GM18498 (cell line): ENCODE measurements around the gene GZMM.

Source experiments
- ATAC-seq: cut with Tn5 transposase; IDR thresholded peaks from one replicate; pipeline ENCODE4 v1.9.1; 2021; ENCODE audit warnings: mild to moderate bottlenecking, moderate library complexity; ENCODE audit not compliant: unreplicated experiment

GZMM gene

GRCh38 chr19:511101-511851 is 32.6 kb upstream of the GZMM start:
- ATAC-seq: no peak

GRCh38 chr19:512547-513365 is 31.1 kb upstream of the GZMM start:
- ATAC-seq: no peak

- ATAC-seq: no peak
These were observed 30.3 kb upstream of the GZMM start for GRCh38 chr19:513368-514165.

- no peak for ATAC-seq
These were observed 29.6 kb upstream of the GZMM start for GRCh38 chr19:514166-514663.

GRCh38 chr19:517721-518597 is 25.9 kb upstream of the GZMM start:
- no peak for ATAC-seq

GRCh38 chr19:518598-519231 is 25.1 kb upstream of the GZMM start:
- no peak for ATAC-seq

- ATAC-seq: no peak
These were observed 24.4 kb upstream of the GZMM start for GRCh38 chr19:519449-519865.

- ATAC-seq: no peak
These were observed 21.1 kb upstream of the GZMM start for GRCh38 chr19:522726-523125.

- ATAC-seq: no peak
These were observed 19.7 kb upstream of the GZMM start for GRCh38 chr19:524062-524674.

GRCh38 chr19:525029-525428 is 18.8 kb upstream of the GZMM start:
- no peak for ATAC-seq

- no peak for ATAC-seq
These were observed 17.9 kb upstream of the GZMM start for GRCh38 chr19:525857-526419.

GRCh38 chr19:530134-531008 is 13.5 kb upstream of the GZMM start:
- no peak for ATAC-seq

GRCh38 chr19:531009-531752 is 12.7 kb upstream of the GZMM start:
- ATAC-seq: peak; percentile 72

GRCh38 chr19:531753-532560 is 11.9 kb upstream of the GZMM start, which contains the start of gene CDC34:
Gene CDC34, plus strand, starts transcription at chr19:531760. Its CDS starts 172 bp downstream, at chr19:531932.
- peak; percentile 13 for ATAC-seq

GRCh38 chr19:532561-533363 is 11.1 kb upstream of the GZMM start:
- no peak for ATAC-seq
